Chondrocyte (in vitro differentiated cells): Measurements from ENCODE around the gene BBS12. TPM values are rescaled to one million over a fixed set of nuclear protein-coding genes. Genes with fewer than 3 reads are reported as not detected.
A peak's percentile ranks its signal among the peaks of the same experiment; 100 is the strongest.

Experiments
- DNase-seq: peaks from one replicate; pipeline ENCODE4 v3.0.0; 2021; ENCODE audit warnings: mixed read lengths, low spot score
- H3K27ac Mint-ChIP-seq: one replicate; pipeline ENCODE4 v1.8.0; 2021; ENCODE audit warnings: mild to moderate bottlenecking, moderate library complexity, mixed read lengths; ENCODE audit not compliant: unreplicated experiment
- H3K27me3 Mint-ChIP-seq: 2 replicates; pipeline ENCODE4 v1.8.0; 2021; ENCODE audit warnings: low read depth, mixed read lengths
- H3K36me3 Mint-ChIP-seq: 2 replicates; pipeline ENCODE4 v1.8.0; 2021; ENCODE audit warnings: low read depth, mixed read lengths
- H3K4me1 Mint-ChIP-seq: 2 replicates; pipeline ENCODE4 v1.8.0; 2021; ENCODE audit warnings: low read depth, mild to moderate bottlenecking, mixed read lengths
- H3K4me3 Mint-ChIP-seq: one replicate; pipeline ENCODE4 v1.8.0; 2021; ENCODE audit warnings: mild to moderate bottlenecking, moderate library complexity, mixed read lengths; ENCODE audit not compliant: unreplicated experiment
- H3K9me3 Mint-ChIP-seq: 2 replicates; pipeline ENCODE4 v1.8.0; 2021; ENCODE audit warnings: low read depth, mixed read lengths
- total RNA-seq: library from RNA; stranded (reverse); gene quantifications from 3 replicates; pipeline ENCODE4 v1.2.1, GENCODE V29; 2021
- TF ChIP-seq, protein P1 (sequence below): fragments of 200-600 bp; sonication (generic); IDR thresholded peaks from 2 replicates; pipeline ENCODE4 v1.5.0; 2021; ENCODE audit warnings: antibody characterized with exemption, mild to moderate bottlenecking, moderate library complexity

The BBS12 gene
- total RNA-seq, 1 donor from 2014 or later, result 3.3 TPM

DNA sequence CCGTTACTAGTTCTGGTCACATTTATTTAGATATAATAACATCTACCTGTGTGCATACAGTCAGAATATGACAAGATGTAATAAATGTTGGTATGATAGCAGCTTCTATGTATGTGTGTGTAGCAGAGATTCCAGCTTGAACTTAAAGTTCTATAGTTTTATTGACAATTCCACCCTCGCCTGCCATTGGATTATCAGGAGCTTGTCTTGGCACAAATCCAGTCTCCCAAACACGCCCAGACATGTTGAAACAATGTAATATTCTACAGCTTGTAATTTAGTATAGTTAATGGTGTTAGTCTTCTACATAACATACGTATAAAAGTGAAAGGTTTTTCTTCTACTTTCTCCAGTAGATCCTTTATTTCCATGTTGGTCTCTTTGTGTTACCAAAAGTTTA is 44.4 kb downstream of the BBS12 start:
- no peaks in the 10 kb centered on the region for H3K27me3 Mint-ChIP-seq
- peaks cover 35% of the 10 kb centered on the region for H3K4me1 Mint-ChIP-seq
- no peak overlapping the region for H3K4me3 Mint-ChIP-seq
- peak overlapping the region; percentile 73 for H3K27ac Mint-ChIP-seq
- no peak for DNase-seq
- H3K9me3 Mint-ChIP-seq, result peaks cover 3% of the 10 kb centered on the region
- TF ChIP-seq, protein P1, sequence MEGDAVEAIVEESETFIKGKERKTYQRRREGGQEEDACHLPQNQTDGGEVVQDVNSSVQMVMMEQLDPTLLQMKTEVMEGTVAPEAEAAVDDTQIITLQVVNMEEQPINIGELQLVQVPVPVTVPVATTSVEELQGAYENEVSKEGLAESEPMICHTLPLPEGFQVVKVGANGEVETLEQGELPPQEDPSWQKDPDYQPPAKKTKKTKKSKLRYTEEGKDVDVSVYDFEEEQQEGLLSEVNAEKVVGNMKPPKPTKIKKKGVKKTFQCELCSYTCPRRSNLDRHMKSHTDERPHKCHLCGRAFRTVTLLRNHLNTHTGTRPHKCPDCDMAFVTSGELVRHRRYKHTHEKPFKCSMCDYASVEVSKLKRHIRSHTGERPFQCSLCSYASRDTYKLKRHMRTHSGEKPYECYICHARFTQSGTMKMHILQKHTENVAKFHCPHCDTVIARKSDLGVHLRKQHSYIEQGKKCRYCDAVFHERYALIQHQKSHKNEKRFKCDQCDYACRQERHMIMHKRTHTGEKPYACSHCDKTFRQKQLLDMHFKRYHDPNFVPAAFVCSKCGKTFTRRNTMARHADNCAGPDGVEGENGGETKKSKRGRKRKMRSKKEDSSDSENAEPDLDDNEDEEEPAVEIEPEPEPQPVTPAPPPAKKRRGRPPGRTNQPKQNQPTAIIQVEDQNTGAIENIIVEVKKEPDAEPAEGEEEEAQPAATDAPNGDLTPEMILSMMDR, result no peak
- H3K36me3 Mint-ChIP-seq, result no peaks in the 10 kb centered on the region

DNA sequence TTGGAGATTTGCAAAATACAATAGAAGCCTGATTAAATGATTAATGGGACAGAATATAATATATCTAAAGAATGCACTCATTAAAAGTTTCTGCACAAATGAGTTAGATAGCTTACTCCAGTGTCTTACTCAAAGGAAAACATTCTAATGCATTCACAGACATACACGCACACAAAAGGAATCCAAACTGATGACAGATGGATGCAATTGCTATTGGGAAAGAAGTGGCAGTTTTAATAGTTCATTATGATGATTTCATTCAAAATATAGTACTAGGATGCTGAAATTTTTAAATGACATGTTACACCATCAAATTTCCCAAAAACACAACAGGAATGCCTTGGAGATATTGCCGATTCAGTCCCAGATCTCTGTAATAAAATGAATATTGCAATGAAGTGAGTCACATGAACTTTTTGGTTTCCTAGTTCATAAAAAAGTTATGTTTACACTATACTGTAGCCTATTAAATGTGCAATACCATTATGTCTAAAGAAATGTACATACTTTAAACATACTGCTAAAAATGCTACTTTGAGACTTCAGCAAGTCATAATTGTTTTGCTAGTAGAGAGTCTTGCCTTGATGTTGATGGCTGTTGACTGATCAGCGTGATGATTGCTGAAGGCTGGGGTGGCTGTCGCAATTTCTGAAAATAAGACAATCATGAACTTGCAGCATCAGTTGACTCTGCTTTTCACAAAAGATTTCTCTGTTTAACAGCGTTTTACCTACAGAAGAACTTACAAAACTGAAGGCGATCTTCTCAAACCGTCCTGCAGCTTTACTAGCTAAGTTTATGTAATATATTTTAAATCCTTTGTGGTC is 45.6 kb downstream of the BBS12 start:
- Mint-ChIP-seq H3K4me3 (no peak overlapping the region), H3K9me3 (peaks cover 3% of the 10 kb centered on the region), H3K36me3 (no peaks in the 10 kb centered on the region), H3K4me1 (peaks cover 47% of the 10 kb centered on the region), H3K27me3 (no peaks in the 10 kb centered on the region), H3K27ac (peak overlapping the region; percentile 89)
- DNase-seq, result no peak
- TF ChIP-seq, protein P1, result no peak

DNA sequence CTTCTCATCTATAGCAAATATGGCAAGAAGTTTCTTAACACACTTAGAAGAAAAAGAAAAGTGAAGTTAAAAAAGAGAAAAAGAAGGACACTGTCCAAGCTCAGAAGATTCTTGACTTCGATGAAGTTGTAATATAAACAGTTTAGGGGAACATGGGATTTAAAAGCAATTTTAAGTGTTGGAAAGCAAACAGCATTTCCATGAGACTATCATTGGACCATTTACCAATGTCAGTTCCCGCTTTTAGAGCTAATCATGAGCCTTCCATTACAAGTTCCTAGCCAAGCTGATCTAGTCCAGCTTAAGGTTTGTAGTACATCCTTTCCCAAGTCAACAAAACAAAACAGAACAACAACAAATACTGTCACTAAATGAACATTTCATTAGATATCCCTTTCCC is 49.0 kb downstream of the BBS12 start:
- Mint-ChIP-seq H3K27me3 (no peaks in the 10 kb centered on the region), H3K9me3 (peaks cover 3% of the 10 kb centered on the region), H3K4me1 (peaks cover 53% of the 10 kb centered on the region), H3K27ac (no peak overlapping the region), H3K36me3 (no peaks in the 10 kb centered on the region), H3K4me3 (no peak overlapping the region)
- DNase-seq, result no peak
- TF ChIP-seq, protein P1, result no peak

DNA sequence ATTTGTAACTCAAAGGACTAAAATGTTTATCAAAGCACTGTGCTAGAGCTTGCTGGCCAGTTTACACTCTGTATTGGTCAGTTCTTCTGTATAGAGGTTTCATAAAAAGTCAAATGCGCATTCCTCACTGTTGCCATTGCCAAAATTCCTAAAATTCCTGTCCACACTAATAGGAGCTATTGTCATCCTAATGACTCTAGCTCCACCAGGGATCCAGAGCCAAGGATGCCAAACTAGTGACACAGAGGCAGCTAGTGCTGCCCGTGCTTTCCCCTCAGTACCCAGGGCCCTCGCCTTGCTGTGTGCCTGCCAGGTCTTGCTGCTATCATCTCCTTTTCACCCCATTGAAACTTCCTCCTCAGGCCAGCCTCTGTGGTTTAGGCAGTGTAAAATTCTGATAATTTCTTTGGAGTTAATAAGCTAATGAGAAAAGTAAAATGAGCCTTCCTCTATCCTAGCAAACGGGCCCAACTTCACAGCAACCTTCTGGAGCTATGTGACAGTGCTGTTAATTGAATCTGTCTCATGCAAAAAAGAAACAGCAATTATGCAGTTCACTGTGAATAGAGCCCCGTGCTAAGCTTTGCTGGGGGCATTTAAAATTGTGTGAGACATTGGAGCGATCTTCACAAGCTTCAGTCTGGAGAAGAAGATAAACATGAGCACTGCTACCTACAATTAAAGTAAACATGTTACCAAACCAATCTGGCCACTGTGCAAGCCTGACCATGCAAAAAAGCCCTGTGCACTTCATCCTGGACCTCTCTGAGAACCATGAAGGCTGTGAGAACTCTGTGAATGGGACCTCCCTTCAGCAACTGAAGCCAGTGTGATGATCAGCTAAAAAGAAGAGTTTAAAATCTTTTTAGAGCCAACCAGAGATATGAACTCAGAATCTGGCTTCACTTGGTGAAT is 51.1 kb downstream of the BBS12 start:
- Mint-ChIP-seq H3K4me3 (peak overlapping the region; percentile 35), H3K9me3 (peaks cover 3% of the 10 kb centered on the region), H3K4me1 (peaks cover 46% of the 10 kb centered on the region), H3K27ac (peak overlapping the region; percentile 96), H3K27me3 (no peaks in the 10 kb centered on the region), H3K36me3 (no peaks in the 10 kb centered on the region)
- DNase-seq, result no peak
- TF ChIP-seq, protein P1, result no peak

DNA sequence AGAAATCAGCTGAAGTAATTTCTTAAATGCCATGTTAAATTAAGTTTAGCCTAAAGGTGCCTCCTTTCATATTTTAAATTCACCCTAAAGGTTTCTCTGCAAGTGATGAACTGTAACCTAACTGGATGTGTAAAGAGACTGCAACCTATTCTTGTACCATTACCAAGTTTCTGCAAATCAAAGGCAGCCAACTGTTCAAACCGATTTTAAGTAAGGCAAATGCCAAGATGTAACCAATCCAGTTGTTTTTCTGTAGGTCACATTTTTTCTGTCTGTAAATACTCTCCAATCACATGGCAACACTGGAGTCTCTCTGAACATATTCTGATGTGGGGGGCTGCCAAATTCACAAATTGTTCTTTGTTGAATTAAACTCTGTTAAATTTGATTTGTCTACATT is 51.8 kb downstream of the BBS12 start:
- H3K4me1 Mint-ChIP-seq, result peaks cover 44% of the 10 kb centered on the region
- no peaks in the 10 kb centered on the region for H3K27me3 Mint-ChIP-seq
- TF ChIP-seq, protein P1, result no peak
- H3K4me3 Mint-ChIP-seq, result no peak overlapping the region
- H3K9me3 Mint-ChIP-seq, result peaks cover 3% of the 10 kb centered on the region
- no peaks in the 10 kb centered on the region for H3K36me3 Mint-ChIP-seq
- peak overlapping the region; percentile 96 for H3K27ac Mint-ChIP-seq
- no peak for DNase-seq
